Parietal lobe (tissue), 2 donors: Measurements from ENCODE around the gene SPIC. TPM values are rescaled to one million over a fixed set of nuclear protein-coding genes. Genes with fewer than 3 reads are reported as not detected.
A peak's percentile ranks its signal among the peaks of the same experiment; 100 is the strongest.

Source experiments
- small RNA-seq: library from RNA; depleted of rRNA; stranded (forward); fragments of <200 nt; gene quantifications from one replicate; pipeline ENCODE3, GENCODE V24; 2014; ENCODE audit warnings: low replicate concordance
- total RNA-seq: library from RNA; depleted of rRNA; stranded (reverse); fragments of >200 nt; gene quantifications from one replicate; pipeline ENCODE4 v1.2.3, GENCODE V29; 2014

Gene SPIC
- not detected for total RNA-seq

DNA sequence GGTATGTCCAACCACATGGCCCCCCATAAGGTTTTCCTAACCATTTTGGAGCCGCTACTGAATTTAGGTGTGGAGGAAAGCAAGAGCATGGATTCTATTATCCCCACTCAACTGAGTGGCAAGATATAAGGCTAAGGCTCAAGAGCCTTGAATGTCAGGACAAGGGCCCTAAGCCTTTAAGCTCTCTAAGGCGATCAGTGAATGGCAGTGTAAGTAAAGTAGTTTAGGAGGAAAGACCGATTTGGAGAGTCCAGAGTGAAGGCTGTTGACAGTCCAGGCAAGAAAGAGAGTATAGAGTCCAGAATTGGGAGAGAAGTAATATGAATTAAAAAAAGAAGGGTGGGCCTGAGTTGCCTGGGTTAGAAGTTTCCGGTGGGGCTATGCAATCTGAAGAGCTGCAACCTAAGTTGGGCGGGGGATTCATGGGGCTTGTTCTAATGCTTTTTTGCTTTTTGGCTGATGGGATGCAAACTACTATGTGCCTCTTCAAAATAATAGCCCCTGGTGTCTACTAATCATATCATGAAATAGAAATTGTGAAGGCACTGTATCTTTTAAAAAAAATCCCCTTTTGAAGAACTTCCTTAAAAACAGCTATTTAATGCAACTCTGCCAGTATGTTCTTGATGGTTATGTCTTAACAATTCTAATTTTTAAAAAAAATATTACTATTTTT is at the start of gene SPIC:
TSS of gene SPIC (plus strand) at position 626 of the 676 bp plus-strand sequence. CDS start 1,569 bp downstream, outside the sequence.

Small RNA genes lying within 50 kb of the gene (small RNA-seq; reads per million reads assigned to genes)
- not detected for gene RF00019
- not detected for gene RNA5SP367
- 2.8 reads per million, percentile 83 among the genes with 10 or more reads in this experiment for gene RNU5E-5P

Other genes with a start within 250 kb of the SPIC start
- 27.9 TPM for gene UTP20, start 195.2 kb upstream of the SPIC start, total RNA-seq
- 43.5 TPM for gene ARL1, start 67.6 kb upstream of the SPIC start, total RNA-seq
- gene MYBPC1, start 119.6 kb downstream of the SPIC start, total RNA-seq, result 1.3 TPM
- 44.8 TPM for gene CHPT1, start 222.3 kb downstream of the SPIC start, total RNA-seq